IPS-15b (cell line): ENCODE results near the gene GUSB.
A peak's percentile ranks its signal among the peaks of the same experiment; 100 is the strongest.
"Not testable (repeated sequence)": the region's sequence is repeated elsewhere in the genome, so short reads cannot be mapped to it uniquely, and the experiment has no call there.

Experiments
- H3K27me3 ChIP-seq: one replicate; pipeline ENCODE4 v1.6.1; 2013; ENCODE audit warnings: low read length; ENCODE audit not compliant: control insufficient read depth, insufficient read depth
- H3K36me3 ChIP-seq: one replicate; pipeline ENCODE4 v1.6.1; 2013; ENCODE audit warnings: low read length; ENCODE audit not compliant: control insufficient read depth, insufficient read depth
- H3K4me1 ChIP-seq: one replicate; pipeline ENCODE4 v1.6.1; 2013; ENCODE audit warnings: mild to moderate bottlenecking, low read length; ENCODE audit not compliant: control insufficient read depth, insufficient read depth
- H3K4me3 ChIP-seq: one replicate; pipeline ENCODE4 v1.5.1; 2013; ENCODE audit warnings: low read depth, low read length
- H3K9ac ChIP-seq: one replicate; pipeline ENCODE4 v1.6.1; 2013; ENCODE audit warnings: low read depth, mild to moderate bottlenecking, low read length
- H3K9me3 ChIP-seq: one replicate; pipeline ENCODE4 v1.6.1; 2013; ENCODE audit warnings: mild to moderate bottlenecking, low read length; ENCODE audit not compliant: control insufficient read depth, insufficient read depth

Gene GUSB

GRCh38 chr7:65988503-65988902 is 6.5 kb upstream of the GUSB start:
- H3K9me3 ChIP-seq, H3K9ac ChIP-seq, H3K4me1 ChIP-seq, H3K27me3 ChIP-seq, H3K36me3 ChIP-seq, H3K4me3 ChIP-seq: not testable (repeated sequence)

- H3K36me3 ChIP-seq = no peaks in the 10 kb centered on the region
These were observed 6.1 kb upstream of the GUSB start for GRCh38 chr7:65988084-65988483.

GRCh38 chr7:65983965-65984658 is 2.1 kb upstream of the GUSB start:
- Histone ChIP-seq H3K27me3 (no peaks in the 10 kb centered on the region), H3K4me1 (no peaks in the 10 kb centered on the region), H3K36me3 (peaks cover 7% of the 10 kb centered on the region), H3K9ac (no peak overlapping the region), H3K4me3 (no peak overlapping the region), H3K9me3 (no peaks in the 10 kb centered on the region)

More at GRCh38 chr7:65988084-65988483, 6.1 kb upstream of the GUSB start:
- no peaks in the 10 kb centered on the region for H3K9me3 ChIP-seq
- no peaks in the 10 kb centered on the region for H3K4me1 ChIP-seq
- H3K9ac ChIP-seq = no peak overlapping the region
- no peak overlapping the region for H3K4me3 ChIP-seq
- H3K27me3 ChIP-seq = no peaks in the 10 kb centered on the region

- Histone ChIP-seq H3K9me3 (no peaks in the 10 kb centered on the region), H3K9ac (no peak overlapping the region), H3K27me3 (no peaks in the 10 kb centered on the region), H3K4me3 (peak overlapping the region; percentile 77), H3K36me3 (peaks cover 22% of the 10 kb centered on the region), H3K4me1 (no peaks in the 10 kb centered on the region)
These were observed 1.3 kb downstream of the GUSB start for GRCh38 chr7:65980478-65981250.

GRCh38 chr7:65979583-65980477 is 2.2 kb downstream of the GUSB start:
- Histone ChIP-seq H3K4me1 (no peaks in the 10 kb centered on the region), H3K4me3 (no peak overlapping the region), H3K36me3 (peaks cover 24% of the 10 kb centered on the region), H3K9ac (no peak overlapping the region), H3K27me3 (no peaks in the 10 kb centered on the region), H3K9me3 (no peaks in the 10 kb centered on the region)

GRCh38 chr7:65978891-65979582 is 3.0 kb downstream of the GUSB start:
- H3K9me3 ChIP-seq = no peaks in the 10 kb centered on the region
- H3K9ac ChIP-seq = no peak overlapping the region
- no peaks in the 10 kb centered on the region for H3K4me1 ChIP-seq
- H3K27me3 ChIP-seq = no peaks in the 10 kb centered on the region
- H3K36me3 ChIP-seq = peaks cover 32% of the 10 kb centered on the region
- no peak overlapping the region for H3K4me3 ChIP-seq

GRCh38 chr7:65976659-65977196 is 5.3 kb downstream of the GUSB start:
- peaks cover 45% of the 10 kb centered on the region for H3K36me3 ChIP-seq
- H3K9me3 ChIP-seq = no peaks in the 10 kb centered on the region
- H3K4me3 ChIP-seq = no peak overlapping the region
- H3K4me1 ChIP-seq = no peaks in the 10 kb centered on the region
- H3K27me3 ChIP-seq = no peaks in the 10 kb centered on the region
- H3K9ac ChIP-seq = no peak overlapping the region

GRCh38 chr7:65975814-65976445 is 6.1 kb downstream of the GUSB start:
- peaks cover 45% of the 10 kb centered on the region for H3K36me3 ChIP-seq
- no peak overlapping the region for H3K4me3 ChIP-seq
- no peaks in the 10 kb centered on the region for H3K9me3 ChIP-seq
- H3K4me1 ChIP-seq = no peaks in the 10 kb centered on the region
- no peak overlapping the region for H3K9ac ChIP-seq
- H3K27me3 ChIP-seq = no peaks in the 10 kb centered on the region

- Histone ChIP-seq H3K9ac (no peak overlapping the region), H3K9me3 (no peaks in the 10 kb centered on the region), H3K36me3 (peaks cover 48% of the 10 kb centered on the region), H3K4me3 (no peak overlapping the region), H3K4me1 (no peaks in the 10 kb centered on the region), H3K27me3 (no peaks in the 10 kb centered on the region)
These were observed 7.1 kb downstream of the GUSB start for GRCh38 chr7:65974876-65975275.

- no peak overlapping the region for H3K4me3 ChIP-seq
- H3K36me3 ChIP-seq = peaks cover 43% of the 10 kb centered on the region
- no peaks in the 10 kb centered on the region for H3K4me1 ChIP-seq
- no peak overlapping the region for H3K9ac ChIP-seq
- no peaks in the 10 kb centered on the region for H3K27me3 ChIP-seq
- no peaks in the 10 kb centered on the region for H3K9me3 ChIP-seq
These were observed 7.7 kb downstream of the GUSB start for GRCh38 chr7:65974191-65974801.
